ENCODE data around the gene PLVAP. TPM values are rescaled to one million over a fixed set of nuclear protein-coding genes. Genes with fewer than 3 reads are reported as not detected.

Gene PLVAP
- total RNA-seq, 1 experiment from 2014 or later, result not detected

- Histone ChIP-seq H3K27me3 (ENCODE audit: insufficient read depth, low read length) (no peaks in the 10 kb centered on the region), H2AFZ (ENCODE audit: low read length) (no peak overlapping the region), H3K23ac (ENCODE audit: insufficient read length, low read depth, low read length) (no peak overlapping the region), H2BK20ac (ENCODE audit: low read depth, low read length, poor library complexity, severe bottlenecking) (no peak overlapping the region), H3K79me2 (ENCODE audit: insufficient read depth, low read length) (no peaks in the 10 kb centered on the region), H3K14ac (ENCODE audit: insufficient read depth, low read length) (no peak overlapping the region), H4K91ac (ENCODE audit: insufficient read length, low read depth, low read length) (no peak overlapping the region), H3K23me2 (ENCODE audit: insufficient read length, low read depth, low read length, poor library complexity, severe bottlenecking) (peaks cover 7% of the 10 kb centered on the region), H4K20me1 (ENCODE audit: control insufficient read depth, insufficient read depth, insufficient read length) (no peaks in the 10 kb centered on the region), H3K27ac (ENCODE audit: insufficient read length, low read depth, low read length) (no peak overlapping the region), H2AK5ac (ENCODE audit: insufficient read length, low read length) (no peak overlapping the region), H3K18ac (ENCODE audit: insufficient read length, low read depth, low read length) (no peak overlapping the region), H4K5ac (ENCODE audit: insufficient read length, low read depth, low read length) (no peak overlapping the region), H3K4me2 (ENCODE audit: insufficient read depth, insufficient read length, low read length) (peak overlapping the region; percentile 70), H4K8ac (replicated peaks; ENCODE audit: insufficient read length, low read depth, low read length) (no peak overlapping the region), H3K9me3 (ENCODE audit: control insufficient read depth, low read depth, low read length) (no peaks in the 10 kb centered on the region), H3K4me1 (ENCODE audit: insufficient read depth, low read length) (no peaks in the 10 kb centered on the region; the same call in 1 of the 2 replicates), H2BK15ac (ENCODE audit: low read depth, low read length) (no peak overlapping the region), H3T11ph (ENCODE audit: low read length) (no peak overlapping the region), H2BK120ac (ENCODE audit: low read depth, low read length, poor library complexity, severe bottlenecking) (no peak overlapping the region), H3K9ac (ENCODE audit: extremely low read depth, insufficient read length, low read length) (no peak overlapping the region), H3K79me1 (ENCODE audit: insufficient read depth, low read depth, low read length, poor library complexity, severe bottlenecking) (no peaks in the 10 kb centered on the region), H3K56ac (ENCODE audit: insufficient read length, low read depth, low read length) (no peak overlapping the region), H2BK12ac (ENCODE audit: insufficient read length, low read depth, low read length) (no peak overlapping the region), H3K4ac (ENCODE audit: low read depth, low read length) (no peak overlapping the region), H2BK5ac (ENCODE audit: insufficient read length, low read length) (no peak overlapping the region)
- Mint-ChIP-seq H3K27me3 (ENCODE audit: low read depth) (peaks cover 28% of the 10 kb centered on the region), H3K4me3 (peak overlapping the region; percentile 84 to 94), H3K4me1 (peaks cover 25 to 38% of the 10 kb centered on the region in 2 experiments), H3K36me3 (ENCODE audit: insufficient read depth in 1 of 3, low read depth in 3 of 3) (peaks cover 3 to 20% (median 4%) of the 10 kb centered on the region in 3 experiments; a peak in 4 of 7 replicates), H3K27ac (peak overlapping the region; percentile 95 to 97 (median 97); a peak in 5 of 7 replicates), H3K9me3 (no peaks in the 10 kb centered on the region; a peak in 1 of 5 replicates)
- no peak for TF ChIP-seq CTCF (conservative IDR thresholded peaks at IDR 0.05)
- no peak for DNase-seq
- no CpG with 5 or more reads among the region's 3 CpGs for WGBS (ENCODE audit: extremely low coverage, insufficient read length, low lambda C conversion rate)
Observed at GRCh38 chr19:17418710-17419109, 41.6 kb upstream of the PLVAP start.
